Endothelial cell of umbilical vein (primary cell): ENCODE results near the gene GAN. TPM values are rescaled to one million over a fixed set of nuclear protein-coding genes. Genes with fewer than 3 reads are reported as not detected.

Experiments used
- BruUV-seq: library from RNA; stranded (reverse); fragments of 400-500 nt; replicated peaks from 2 replicates; lab custom pipeline; 2021; lab: Mats Ljungman, UMichigan
- CTCF ChIA-PET: fragments of 300-600, 350-600 bp; sonication (Branson Sonifier 250); formaldehyde crosslinking; loops from one replicate; lab custom pipeline; 2021; ENCODE audit warnings: antibody characterized with exemption, inconsistent platforms; lab: Charles Lee
- POLR2A ChIA-PET: fragments of 300-600, 350-600 bp; sonication (Branson Sonifier 250); formaldehyde crosslinking; loops from one replicate; lab custom pipeline; 2021; ENCODE audit warnings: antibody characterized with exemption, inconsistent platforms; lab: Charles Lee
- DNase-seq: peaks from one replicate; pipeline ENCODE4 v3.0.0-alpha.2; 2011; ENCODE audit warnings: low read depth, low spot score
- FAIRE-seq: peaks from 2 replicates; lab custom pipeline; 2011; peaks lifted over from hg19 to GRCh38; lab: Jason Lieb, UNC
- H2AFZ ChIP-seq: 2 replicates; pipeline ENCODE4 v1.6.0; 2012; ENCODE audit warnings: low read depth, low read length, control low read depth, inconsistent platforms
- H3K27ac ChIP-seq: 2 replicates; pipeline ENCODE4 v1.5.1; 2011; ENCODE audit warnings: low read depth, mild to moderate bottlenecking, control low read depth, low read length, moderate library complexity; ENCODE audit not compliant: insufficient read depth
- H3K27me3 ChIP-seq, 2 experiments: 2 replicates each; pipeline versions ENCODE4 v1.6.0 to v1.6.1; 2011; ENCODE audit warnings: low read length in 2 of 2, mixed read lengths in 1 of 2; ENCODE audit not compliant: control insufficient read depth in 2 of 2, insufficient read depth in 2 of 2
- H3K36me3 ChIP-seq, 2 experiments: 2 replicates in 1 of 2; 3 replicates in 1 of 2; pipeline ENCODE4 v1.5.1; 2011; ENCODE audit warnings: low read length in 2 of 2, mild to moderate bottlenecking in 1 of 2, moderate library complexity in 1 of 2; ENCODE audit not compliant: control insufficient read depth in 2 of 2, insufficient read depth in 2 of 2; ENCODE audit errors: extremely low read depth in 1 of 2
- H3K4me1 ChIP-seq: 3 replicates; pipeline ENCODE4 v1.5.1; 2011; ENCODE audit warnings: mild to moderate bottlenecking, low read length; ENCODE audit not compliant: control insufficient read depth, insufficient read depth; ENCODE audit errors: extremely low read depth
- H3K4me2 ChIP-seq: 2 replicates; pipeline ENCODE4 v1.6.1; 2011; ENCODE audit warnings: low read length, control low read depth, mixed read lengths; ENCODE audit not compliant: insufficient read depth
- H3K4me3 ChIP-seq, 3 experiments: fragments of 200-600 bp in 1 of 3; sonication (generic), shearing (Covaris generic) in 1 of 3; replicated peaks in 1 of 3; 2 replicates each; pipeline ENCODE4 v1.5.1; 2011 to 2016; ENCODE audit warnings: control low read depth in 3 of 3, low read length in 3 of 3, mild to moderate bottlenecking in 2 of 3, inconsistent platforms in 1 of 3, low read depth in 1 of 3, moderate library complexity in 1 of 3; ENCODE audit not compliant: insufficient read depth in 1 of 3
- H3K79me2 ChIP-seq: 2 replicates; pipeline ENCODE4 v1.6.0; 2012; ENCODE audit warnings: low read length, inconsistent platforms; ENCODE audit not compliant: control insufficient read depth, insufficient read depth
- H3K9ac ChIP-seq: replicated peaks from 2 replicates; pipeline ENCODE3; 2011; ENCODE audit warnings: low read length, control low read depth; ENCODE audit not compliant: insufficient read depth; ENCODE audit errors: extremely low read depth
- H3K9me1 ChIP-seq: replicated peaks from 3 replicates; pipeline ENCODE4 v1.6.0; 2011; ENCODE audit warnings: mild to moderate bottlenecking, low read length; ENCODE audit not compliant: control insufficient read depth, insufficient read depth; ENCODE audit errors: extremely low read depth
- H3K9me3 ChIP-seq: replicated peaks from 2 replicates; pipeline ENCODE4 v1.5.1; 2012; ENCODE audit warnings: low read length, inconsistent platforms; ENCODE audit not compliant: control insufficient read depth, insufficient read depth
- H4K20me1 ChIP-seq: replicated peaks from 2 replicates; pipeline ENCODE3; 2011; ENCODE audit warnings: mild to moderate bottlenecking, low read length; ENCODE audit not compliant: control insufficient read depth, insufficient read depth; ENCODE audit errors: extremely low read depth
- CTCF ChIP-seq, 2 donors: IDR thresholded peaks; 1 replicate in 1 of 2; 2 replicates in 1 of 2; pipeline ENCODE4 v1.5.1; 2011; ENCODE audit warnings: low read length in 2 of 2, mild to moderate bottlenecking in 2 of 2, moderate library complexity in 2 of 2, control low read depth in 1 of 2, inconsistent platforms in 1 of 2, low read depth in 1 of 2; ENCODE audit not compliant: insufficient read depth in 1 of 2; ENCODE audit errors: extremely low read depth in 1 of 2
- EZH2 ChIP-seq: IDR thresholded peaks from 2 replicates; pipeline ENCODE4 v1.6.1; 2012; ENCODE audit warnings: borderline replicate concordance, low read depth, mild to moderate bottlenecking, moderate library complexity, low read length, inconsistent platforms; ENCODE audit not compliant: severe bottlenecking
- FOS ChIP-seq: IDR thresholded peaks from 2 replicates; pipeline ENCODE4 v1.6.1; 2011; ENCODE audit warnings: mild to moderate bottlenecking, low read length, moderate library complexity, borderline replicate concordance; ENCODE audit not compliant: insufficient read depth
- GATA2 ChIP-seq: IDR thresholded peaks from 2 replicates; pipeline ENCODE4 v1.7.0; 2011; ENCODE audit warnings: low read depth, mild to moderate bottlenecking, moderate library complexity, mixed read lengths, low read length; ENCODE audit not compliant: insufficient read length, insufficient read depth
- JUN ChIP-seq: IDR thresholded peaks from 2 replicates; pipeline ENCODE4 v1.6.1; 2011; ENCODE audit warnings: borderline replicate concordance, low read depth; ENCODE audit not compliant: insufficient read length, insufficient read depth
- MAX ChIP-seq: IDR thresholded peaks from 2 replicates; pipeline ENCODE4 v1.6.1; 2011; ENCODE audit not compliant: insufficient read depth, insufficient read length
- MYC ChIP-seq: IDR thresholded peaks from one replicate; pipeline ENCODE4 v1.6.1; 2011; ENCODE audit warnings: mild to moderate bottlenecking, low read depth, low read length
- POLR2A ChIP-seq: IDR thresholded peaks from 2 replicates; pipeline ENCODE4 v1.6.1; 2012; ENCODE audit warnings: low read depth, mild to moderate bottlenecking, control low read depth, low read length
- POLR2AphosphoS5 ChIP-seq: IDR thresholded peaks from 2 replicates; pipeline ENCODE4 v1.6.1; 2012; ENCODE audit warnings: low read depth, mild to moderate bottlenecking, control low read depth, low read length, moderate library complexity; ENCODE audit not compliant: insufficient read depth
- dilution Hi-C: fragments of 300-500 bp; cut with MboI; formaldehyde crosslinking; loops from one replicate; pipeline ENCODE4 v1.15.0; 2019; ENCODE audit warnings: low sequenced_read_pairs; ENCODE audit not compliant: extremely low pct_ligation_motif_present
- intact Hi-C: fragments of 100-400 bp; cut with micrococcal nuclease; formaldehyde crosslinking; loops from one replicate; pipeline ENCODE4 v1.10.0; 2022
- polyA plus RNA-seq, 4 experiments: library from polyadenylated mRNA; depleted of rRNA in 3 of 4; stranded (reverse) in 3 of 4; unstranded in 1 of 4; fragments of >200 nt; gene quantifications; 2 replicates each; pipeline versions ENCODE4 v1.2.1 to v1.2.3, GENCODE V29; 2011 to 2012; ENCODE audit warnings: missing spikeins in 1 of 4
- total RNA-seq: library from RNA; stranded (reverse); gene quantifications from 2 replicates; pipeline ENCODE4 v1.2.3, GENCODE V29; 2021

The GAN gene
- total and polyA plus RNA-seq, 2 donors (not counting 3 experiments of a cell fraction or from before 2014, with no cell fraction given) = 1.8 to 11.1 TPM

- TF ChIP-seq POLR2A = no peak
- no peak for TF ChIP-seq MYC
- no peak for TF ChIP-seq POLR2AphosphoS5
- no peak for TF ChIP-seq EZH2
- TF ChIP-seq GATA2 = no peak
- no peak for TF ChIP-seq CTCF (IDR thresholded peaks at IDR 0.05; ENCODE audit: extremely low read depth in 1 of 2, insufficient read depth in 1 of 2, low read depth in 1 of 2, low read length in 2 of 2)
- no peak for TF ChIP-seq FOS
- no peak for TF ChIP-seq JUN
- no peak for TF ChIP-seq MAX
- DNase-seq (no peak), FAIRE-seq (no peak)
- ChIA-PET POLR2A (no interaction called here), CTCF (no interaction called here)
- Histone ChIP-seq H4K20me1 (no peaks in the 10 kb centered on the region), H2AFZ (no peak overlapping the region), H3K4me3 (no peak overlapping the region), H3K27ac (no peak overlapping the region), H3K36me3 (peaks cover 3 to 4% of the 10 kb centered on the region in 2 experiments), H3K9me1 (no peaks in the 10 kb centered on the region), H3K4me2 (no peak overlapping the region), H3K79me2 (no peaks in the 10 kb centered on the region), H3K27me3 (no peaks in the 10 kb centered on the region), H3K4me1 (peaks cover 40% of the 10 kb centered on the region), H3K9ac (no peak overlapping the region), H3K9me3 (no peaks in the 10 kb centered on the region)
- dilution Hi-C loops (loop anchor here (25.0 kb wide), 1 partner anchor 356 kb away; no protein-coding TSS in a partner anchor), intact Hi-C loops (no loop called here)
- BruUV-seq = no TSS peak
Measured at GRCh38 chr16:81380932-81381331, 66.2 kb downstream of the GAN start.
